NT2/D1 (cell line): Measurements from ENCODE around the gene PACS1.

Experiments
- DNase-seq: peaks from one replicate; pipeline ENCODE4 v3.0.0-alpha.2; 2011; ENCODE audit warnings: low read depth, low spot score
- H3K27me3 ChIP-seq: 2 replicates; pipeline ENCODE4 v1.6.0; 2011; ENCODE audit warnings: mild to moderate bottlenecking; ENCODE audit not compliant: insufficient read length, insufficient read depth
- H3K36me3 ChIP-seq: 2 replicates; pipeline ENCODE4 v1.6.1; 2011; ENCODE audit warnings: mild to moderate bottlenecking, low read length, mixed read lengths; ENCODE audit not compliant: insufficient read depth, insufficient read length
- H3K4me1 ChIP-seq: 2 replicates; pipeline ENCODE4 v1.5.1; 2011; ENCODE audit not compliant: insufficient read depth, insufficient read length
- H3K4me3 ChIP-seq: 2 replicates; pipeline ENCODE4 v1.5.1; 2011; ENCODE audit warnings: low read depth; ENCODE audit not compliant: insufficient read length
- H3K9ac ChIP-seq: 2 replicates; pipeline ENCODE4 v1.6.0; 2011; ENCODE audit warnings: low read depth; ENCODE audit not compliant: insufficient read length
- H3K9me3 ChIP-seq: 2 replicates; pipeline ENCODE4 v1.5.1; 2011; ENCODE audit warnings: mild to moderate bottlenecking, low read length; ENCODE audit not compliant: insufficient read depth
- SUZ12 ChIP-seq: IDR thresholded peaks from 2 replicates; pipeline ENCODE4 v1.6.1; 2011; ENCODE audit not compliant: insufficient read length, insufficient read depth; ENCODE audit errors: extremely low read depth
- YY1 ChIP-seq: IDR thresholded peaks from 2 replicates; pipeline ENCODE4 v1.6.1; 2011; ENCODE audit not compliant: insufficient read length, insufficient read depth
- ZNF274 ChIP-seq: IDR thresholded peaks from 2 replicates; pipeline ENCODE4 v1.6.1; 2011; ENCODE audit warnings: mild to moderate bottlenecking, low read depth, low read length

PACS1 gene

DNA sequence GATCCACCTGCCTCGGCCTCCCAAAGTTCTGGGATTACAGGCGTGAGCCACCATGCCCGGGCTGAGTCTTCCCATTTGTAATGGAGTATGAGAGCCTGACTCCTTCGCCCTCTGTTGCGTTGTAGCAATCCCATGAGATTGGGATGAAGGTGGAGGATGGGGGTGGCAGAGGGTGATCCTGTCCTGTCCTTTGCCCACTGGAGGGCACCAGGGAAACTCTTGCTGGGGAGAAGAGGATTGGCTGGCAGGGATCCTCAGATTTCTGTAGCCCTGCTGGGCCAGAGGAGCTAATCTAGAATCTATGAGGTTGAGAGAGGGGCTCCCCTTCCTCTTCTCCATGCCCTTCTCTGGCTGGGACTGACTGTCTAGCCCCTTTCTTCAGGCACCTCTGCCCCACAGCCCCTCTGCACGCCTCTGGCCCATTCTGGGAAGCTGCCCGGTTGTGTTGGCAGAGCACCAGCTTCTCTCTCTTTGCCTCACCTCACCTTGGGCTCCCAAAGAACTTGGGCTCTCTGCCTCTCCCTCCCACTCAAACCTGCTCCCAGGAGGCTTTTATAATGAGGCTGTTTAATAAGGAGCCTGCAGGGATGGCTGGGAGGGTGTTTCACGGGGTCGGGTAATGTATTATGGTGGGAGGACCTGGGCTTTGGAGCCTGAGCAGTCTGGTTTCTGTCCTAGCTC lies 34.3 kb upstream of the PACS1 start:
- Histone ChIP-seq H3K36me3 (no peaks in the 10 kb centered on the region), H3K4me1 (no peaks in the 10 kb centered on the region), H3K4me3 (no peak overlapping the region), H3K9me3 (peaks cover 4% of the 10 kb centered on the region; the same call in 1 of the 2 replicates), H3K27me3 (no peaks in the 10 kb centered on the region), H3K9ac (no peak overlapping the region)
- DNase-seq = no peak
- TF ChIP-seq YY1 (no peak), ZNF274 (no peak), SUZ12 (no peak)

DNA sequence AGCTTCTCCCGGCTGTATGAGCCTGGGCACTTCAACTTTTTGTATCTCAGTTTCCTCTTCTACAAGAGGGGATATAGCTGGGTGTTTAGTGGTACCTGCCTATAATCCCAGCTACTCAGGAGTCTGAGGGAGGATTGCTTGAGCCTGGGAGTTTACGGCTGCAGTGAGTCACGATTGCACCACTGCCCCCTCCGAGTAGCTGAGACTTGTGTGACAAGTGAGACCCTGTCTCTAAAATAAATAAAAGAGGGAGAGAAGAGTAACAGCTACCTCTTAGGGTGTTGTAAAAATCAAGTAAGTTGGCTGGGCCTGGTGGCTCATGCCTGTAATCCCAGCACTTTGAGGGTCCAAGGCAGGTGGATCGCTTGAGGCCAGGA lies 33.8 kb upstream of the PACS1 start:
- TF ChIP-seq ZNF274 (no peak), YY1 (no peak), SUZ12 (no peak)
- no peak for DNase-seq

DNA sequence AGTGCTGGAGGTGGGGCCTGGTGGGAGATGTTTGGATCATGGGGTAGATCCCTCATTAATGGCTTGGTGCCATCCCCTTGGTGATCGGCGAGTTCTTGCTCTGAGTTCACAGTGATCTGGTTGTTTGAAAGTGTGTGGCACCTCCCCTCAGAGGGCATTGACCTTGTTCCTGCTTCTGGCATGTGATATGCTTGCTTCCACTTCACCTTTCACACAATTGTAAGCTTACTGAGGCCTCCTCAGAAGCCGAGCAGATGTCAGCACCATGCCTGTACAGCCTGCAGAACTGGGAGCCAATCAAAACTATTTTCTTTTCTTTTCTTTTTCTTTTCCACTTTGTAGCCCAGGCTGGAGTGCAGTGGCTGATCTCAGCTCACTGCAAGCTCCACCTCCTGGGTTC lies 32.7 kb upstream of the PACS1 start:
- H3K36me3 ChIP-seq = no peaks in the 10 kb centered on the region
- H3K4me1 ChIP-seq = no peaks in the 10 kb centered on the region
- DNase-seq = no peak
- no peaks in the 10 kb centered on the region for H3K27me3 ChIP-seq
- no peak overlapping the region for H3K4me3 ChIP-seq
- TF ChIP-seq ZNF274 (no peak), SUZ12 (no peak), YY1 (no peak)
- H3K9me3 ChIP-seq = peaks cover 4% of the 10 kb centered on the region; the same call in 1 of the 2 replicates
- no peak overlapping the region for H3K9ac ChIP-seq

More for the DNA sequence above, 33.8 kb upstream of the PACS1 start:
- peaks cover 4% of the 10 kb centered on the region; the same call in 1 of the 2 replicates for H3K9me3 ChIP-seq
- no peak overlapping the region for H3K4me3 ChIP-seq
- H3K27me3 ChIP-seq = no peaks in the 10 kb centered on the region
- H3K4me1 ChIP-seq = no peaks in the 10 kb centered on the region
- no peak overlapping the region for H3K9ac ChIP-seq
- H3K36me3 ChIP-seq = no peaks in the 10 kb centered on the region

DNA sequence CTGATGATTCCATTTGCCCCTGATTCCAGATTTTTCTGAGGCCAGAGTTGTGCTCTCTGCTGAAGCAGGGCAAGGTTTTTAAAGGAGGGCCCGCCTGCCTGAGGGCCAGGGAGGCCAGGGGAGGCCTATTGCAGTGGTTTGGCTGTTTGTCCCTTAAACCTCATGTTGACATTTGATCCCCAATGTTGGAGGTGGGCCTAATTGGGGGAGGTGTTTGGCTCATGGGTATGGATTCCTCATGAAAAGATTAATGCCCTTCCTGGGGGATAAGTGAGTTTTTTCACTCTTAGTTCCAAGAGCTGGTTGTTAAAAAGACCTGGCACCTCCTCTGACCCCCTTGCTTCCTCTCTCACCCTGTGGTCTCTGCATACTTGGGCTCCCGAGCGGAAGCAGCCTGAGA lies 30.3 kb upstream of the PACS1 start:
- Histone ChIP-seq H3K9me3 (peaks cover 4% of the 10 kb centered on the region; the same call in 1 of the 2 replicates), H3K4me1 (no peaks in the 10 kb centered on the region), H3K27me3 (no peaks in the 10 kb centered on the region), H3K36me3 (peaks cover 3% of the 10 kb centered on the region), H3K9ac (no peak overlapping the region), H3K4me3 (no peak overlapping the region)
- DNase-seq = no peak
- TF ChIP-seq YY1 (no peak), SUZ12 (no peak), ZNF274 (no peak)

DNA sequence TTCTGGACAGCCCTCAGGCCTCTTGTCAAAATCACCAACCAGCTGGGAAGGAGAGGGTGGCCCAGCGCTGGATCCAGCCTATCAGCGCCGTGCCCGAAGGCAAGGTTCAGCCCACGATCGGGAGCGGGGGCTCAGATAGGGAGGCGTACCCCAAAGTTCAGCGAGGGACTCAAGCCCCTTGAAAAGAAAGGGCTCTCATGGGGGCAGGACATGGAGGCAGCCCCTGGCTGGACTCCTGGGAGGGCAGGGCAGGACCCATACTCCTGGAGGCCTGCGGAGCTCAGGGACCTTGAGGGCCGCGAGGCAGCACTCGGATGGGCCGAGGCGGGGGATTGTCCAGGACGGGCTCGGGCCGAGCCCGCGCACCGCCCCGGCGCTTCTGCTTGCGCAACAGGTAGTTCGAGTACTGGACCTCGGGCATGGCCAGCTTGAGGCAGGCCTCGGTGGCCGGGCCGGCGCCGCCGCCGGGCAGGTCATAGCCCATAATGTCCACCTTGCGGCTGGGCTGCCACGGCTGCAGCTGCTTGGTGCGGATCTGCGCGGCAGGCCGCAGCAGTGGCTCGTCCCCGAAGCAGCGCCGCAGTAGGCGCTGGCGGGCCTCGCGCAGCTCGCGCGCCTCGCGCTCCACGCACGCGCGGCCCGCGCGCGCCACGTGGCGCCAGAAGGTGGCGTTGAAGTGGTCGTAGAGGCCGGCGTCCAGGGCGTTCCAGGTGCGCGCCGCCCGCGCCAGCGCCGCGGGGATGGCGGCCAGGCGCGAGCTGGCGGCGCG lies 27.7 kb upstream of the PACS1 start:
- H3K27me3 ChIP-seq = no peaks in the 10 kb centered on the region
- no peak overlapping the region for H3K9ac ChIP-seq
- H3K36me3 ChIP-seq = peaks cover 3% of the 10 kb centered on the region
- H3K9me3 ChIP-seq = no peaks in the 10 kb centered on the region; the same call in 1 of the 2 replicates
- no peak overlapping the region for H3K4me3 ChIP-seq
- DNase-seq = no peak
- H3K4me1 ChIP-seq = no peaks in the 10 kb centered on the region
- TF ChIP-seq YY1 (no peak), SUZ12 (no peak), ZNF274 (no peak)

DNA sequence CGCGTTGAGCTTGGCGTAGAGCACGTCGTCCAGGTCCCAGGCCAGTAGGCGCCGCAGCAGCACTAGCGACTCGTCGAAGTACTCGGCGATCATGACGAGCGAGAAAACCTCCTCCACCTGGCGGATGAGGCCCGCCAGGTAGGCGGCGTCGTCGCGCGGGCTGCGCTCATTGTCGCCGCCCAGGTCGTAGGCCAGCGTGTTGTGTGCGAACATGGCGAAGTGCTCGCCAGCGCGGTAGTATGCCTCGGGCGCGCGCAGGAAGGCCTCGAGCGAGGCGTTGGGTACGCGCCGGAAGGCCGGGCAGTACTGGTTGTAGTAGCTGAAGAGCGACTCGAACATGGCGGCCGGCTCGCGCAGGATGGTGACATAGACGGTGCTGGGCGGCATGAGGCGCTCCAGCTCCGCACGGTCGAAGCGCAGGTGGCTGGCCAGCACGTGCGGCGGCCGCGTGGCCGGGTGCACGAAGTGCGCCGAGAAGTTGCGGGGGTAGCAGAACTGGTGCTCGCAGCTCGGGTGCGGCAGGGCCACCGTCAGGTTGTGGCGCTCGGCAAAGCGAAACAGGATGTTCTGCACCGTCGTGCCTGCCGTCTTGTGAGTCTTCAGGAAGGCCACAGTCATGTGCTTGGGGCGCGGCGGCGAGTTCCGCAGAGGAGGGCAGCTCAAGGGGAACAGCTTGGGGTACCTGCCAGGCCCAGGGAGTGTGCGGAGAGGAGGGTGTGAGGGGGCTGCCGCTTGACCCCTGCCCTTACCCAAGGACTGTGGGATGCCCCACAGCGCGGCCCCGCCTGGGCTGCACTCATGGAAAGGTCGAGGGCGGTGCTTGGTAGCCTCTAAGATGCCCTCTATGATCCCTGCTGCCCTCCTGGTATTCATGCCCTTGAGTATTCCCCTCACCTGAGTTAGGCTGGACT lies 26.8 kb upstream of the PACS1 start:
- no peak for TF ChIP-seq ZNF274
- TF ChIP-seq YY1 = no peak
- no peak for TF ChIP-seq SUZ12
- H3K4me3 ChIP-seq = no peak overlapping the region

More for the DNA sequence above, 26.8 kb upstream of the PACS1 start:
- Histone ChIP-seq H3K36me3 (peaks cover 3% of the 10 kb centered on the region), H3K4me1 (no peaks in the 10 kb centered on the region), H3K27me3 (no peaks in the 10 kb centered on the region), H3K9me3 (no peaks in the 10 kb centered on the region), H3K9ac (no peak overlapping the region)
- no peak for DNase-seq
